ENCODE results near the gene LLGL1.
"Not testable (repeated sequence)": the region's sequence is repeated elsewhere in the genome, so short reads cannot be mapped to it uniquely, and the experiment has no call there.

The LLGL1 gene

GRCh38 chr17:18194804-18195203 is 30.6 kb upstream of the LLGL1 start:
- DNase-seq: no peak

GRCh38 chr17:18195246-18195645 is 30.2 kb upstream of the LLGL1 start:
- DNase-seq: no peak

- DNase-seq: no peak
These were observed 27.8 kb upstream of the LLGL1 start for GRCh38 chr17:18197535-18198194.

GRCh38 chr17:18198530-18198929 is 26.9 kb upstream of the LLGL1 start:
- no peak for DNase-seq

GRCh38 chr17:18201108-18201507 is 24.3 kb upstream of the LLGL1 start:
- no peak for DNase-seq

GRCh38 chr17:18203308-18203707 is 22.1 kb upstream of the LLGL1 start:
- DNase-seq: no peak

GRCh38 chr17:18205861-18206260 is 19.6 kb upstream of the LLGL1 start:
- no peak for DNase-seq

- no peak for DNase-seq
These were observed 18.5 kb upstream of the LLGL1 start for GRCh38 chr17:18206962-18207361.

- no peak for DNase-seq
These were observed 17.3 kb upstream of the LLGL1 start for GRCh38 chr17:18208092-18208491.

DNA sequence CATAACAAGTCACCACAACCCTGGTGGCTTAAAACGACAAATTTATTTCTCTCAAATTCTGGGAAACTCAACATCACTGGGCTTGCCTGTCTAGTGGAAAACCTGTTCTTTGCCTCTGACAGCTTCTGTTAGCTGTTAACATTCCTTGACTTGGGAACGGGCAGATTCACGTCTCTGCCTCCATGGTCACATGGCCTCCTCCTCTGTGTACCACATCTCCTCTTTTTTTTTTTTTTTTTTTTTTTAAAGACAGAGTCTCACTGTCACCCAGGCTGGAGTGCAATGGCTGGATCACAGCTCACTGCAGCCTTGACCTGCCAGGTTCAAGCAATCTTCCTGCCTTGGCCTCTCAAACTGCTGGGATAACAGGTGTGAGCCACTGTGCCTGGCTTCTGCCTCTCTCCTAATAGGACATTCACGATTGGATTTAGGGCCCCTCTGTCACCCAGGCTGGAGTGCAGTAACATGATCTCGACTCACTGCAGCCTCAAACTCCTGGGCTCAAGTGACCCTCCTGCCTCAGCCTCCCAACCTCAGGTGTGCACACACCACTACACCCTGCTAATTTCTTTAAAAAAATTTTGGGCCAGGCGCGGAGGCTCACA is 11.7 kb upstream of the LLGL1 start:
- no peak for DNase-seq

GRCh38 chr17:18216906-18217305 is 8.5 kb upstream of the LLGL1 start:
- DNase-seq: not testable (repeated sequence)

DNA sequence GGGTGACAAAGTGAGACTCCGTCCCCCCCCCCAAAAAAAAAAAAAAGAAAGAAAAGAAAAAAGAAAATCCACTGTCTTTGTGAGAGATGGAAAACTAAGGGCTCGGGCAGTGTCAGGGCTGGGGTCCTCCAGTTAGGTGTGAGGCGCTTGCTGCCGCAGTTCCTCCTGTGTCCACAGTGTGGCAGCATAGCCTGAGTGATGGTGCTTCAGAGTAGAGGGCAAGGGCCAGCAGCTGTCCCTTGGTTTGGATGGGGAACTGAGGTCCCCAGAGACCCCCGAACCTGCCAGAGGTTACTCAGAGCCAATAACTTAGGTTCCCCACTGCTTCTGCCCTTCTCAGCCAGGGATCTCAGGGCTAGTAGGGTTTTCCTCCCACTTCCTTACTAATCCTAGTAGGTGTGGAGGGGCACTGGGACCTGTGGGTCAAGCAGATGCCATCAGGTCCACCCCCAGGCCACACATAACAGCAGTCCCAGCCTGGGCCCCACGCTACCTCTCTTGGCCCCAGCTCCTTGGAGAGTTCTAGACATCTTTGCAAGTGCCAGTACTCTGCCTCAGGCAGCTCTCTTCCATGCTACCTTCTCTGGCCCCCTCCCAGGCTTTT is 7.9 kb upstream of the LLGL1 start:
- peak; percentile 78 for DNase-seq

DNA sequence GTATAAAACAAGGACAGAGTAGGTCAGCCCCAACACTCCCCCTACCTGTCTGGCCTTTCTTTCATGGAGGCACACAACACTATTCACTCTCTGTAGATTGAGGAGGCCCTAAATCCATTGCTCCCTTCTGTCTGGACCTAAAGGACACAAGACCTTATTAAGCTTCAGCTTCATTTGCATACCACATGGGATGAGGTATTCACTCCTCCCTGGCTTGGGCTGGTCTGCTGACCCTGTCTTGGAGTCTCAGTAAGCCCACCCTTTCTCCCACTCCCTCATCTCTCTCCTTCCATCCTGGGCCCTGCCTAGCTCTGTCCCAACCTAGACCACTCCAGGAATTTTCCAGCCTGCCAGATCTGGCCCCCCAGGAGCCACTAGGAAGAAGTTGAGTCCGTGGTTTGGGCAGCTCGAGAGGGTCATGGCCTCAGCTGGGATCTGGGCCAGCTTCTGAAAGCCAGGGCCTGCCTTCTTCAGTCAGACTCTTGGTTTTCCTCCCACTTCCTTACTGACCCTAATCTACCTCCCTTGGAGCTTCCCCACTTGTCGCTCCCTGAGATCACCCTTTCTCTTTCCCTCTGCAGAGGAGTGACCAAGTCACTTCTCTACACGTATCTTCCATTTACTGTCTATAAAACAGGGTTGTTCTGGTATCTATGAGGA is 6.5 kb upstream of the LLGL1 start:
- no peak for DNase-seq

- no peak for DNase-seq
These were observed 1.4 kb upstream of the LLGL1 start for GRCh38 chr17:18224053-18224386.

- no peak for DNase-seq
These were observed 881 bp upstream of the LLGL1 start for GRCh38 chr17:18224387-18225120.

DNA sequence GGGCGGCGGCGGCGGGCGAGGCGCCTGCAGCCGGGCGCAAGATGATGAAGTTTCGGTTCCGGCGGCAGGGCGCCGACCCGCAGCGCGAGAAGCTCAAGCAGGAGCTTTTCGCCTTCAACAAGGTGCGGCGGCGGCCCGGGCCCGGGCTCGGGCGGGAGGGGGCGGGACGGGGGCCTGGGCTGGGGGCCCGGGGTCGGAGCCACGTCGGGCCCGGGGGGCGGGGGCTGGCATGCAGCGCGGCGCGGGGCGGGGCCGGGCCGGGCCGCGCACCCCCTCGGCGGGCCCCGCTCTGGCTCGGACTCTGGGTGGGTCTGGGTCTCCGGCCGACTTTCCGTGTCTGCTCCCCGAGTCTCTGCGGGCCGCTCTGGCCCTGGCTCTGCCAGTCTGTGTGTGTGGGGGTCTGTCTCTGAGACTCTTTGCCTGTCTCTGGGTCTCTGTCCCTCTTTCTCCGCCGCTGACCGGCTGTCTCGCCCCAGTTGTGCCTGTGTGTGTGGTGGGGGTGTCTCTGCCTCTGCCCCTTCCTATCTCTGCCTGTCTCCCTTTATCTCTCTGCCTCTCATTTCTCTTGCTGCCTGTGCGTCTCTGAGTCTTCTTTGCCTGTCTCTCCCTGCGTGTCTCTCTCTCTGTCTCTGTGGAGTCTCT is 328 bp downstream of the LLGL1 start:
- no peak for DNase-seq

GRCh38 chr17:18226284-18226945 is 980 bp downstream of the LLGL1 start:
- no peak for DNase-seq

GRCh38 chr17:18227635-18228034 is 2.2 kb downstream of the LLGL1 start:
- DNase-seq: no peak

DNA sequence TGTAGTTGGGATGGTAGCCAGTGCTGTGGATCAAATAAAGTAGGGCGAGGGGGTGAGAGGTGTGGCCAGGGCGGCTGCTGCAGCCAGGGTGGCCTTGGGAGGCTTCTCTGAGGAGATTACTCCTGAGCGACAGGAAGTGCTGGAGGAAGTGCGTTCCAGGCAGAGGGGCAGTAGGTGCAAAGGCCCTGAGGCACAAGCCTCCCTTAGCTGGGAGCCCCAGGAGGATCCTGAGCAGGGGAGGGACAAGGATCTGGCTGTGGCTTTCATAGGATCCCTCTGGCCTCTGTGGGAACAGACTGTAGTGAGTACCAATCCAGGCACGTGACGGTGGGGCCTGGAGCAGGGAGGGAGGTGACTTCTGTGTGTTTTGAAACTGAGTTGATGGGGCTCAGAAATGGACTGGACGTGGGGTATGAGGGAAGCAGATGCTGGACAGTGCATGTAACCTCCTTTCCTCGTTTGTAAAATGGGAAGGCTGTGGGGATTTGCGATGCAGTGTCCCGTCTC is 2.8 kb downstream of the LLGL1 start:
- DNase-seq: no peak

DNA sequence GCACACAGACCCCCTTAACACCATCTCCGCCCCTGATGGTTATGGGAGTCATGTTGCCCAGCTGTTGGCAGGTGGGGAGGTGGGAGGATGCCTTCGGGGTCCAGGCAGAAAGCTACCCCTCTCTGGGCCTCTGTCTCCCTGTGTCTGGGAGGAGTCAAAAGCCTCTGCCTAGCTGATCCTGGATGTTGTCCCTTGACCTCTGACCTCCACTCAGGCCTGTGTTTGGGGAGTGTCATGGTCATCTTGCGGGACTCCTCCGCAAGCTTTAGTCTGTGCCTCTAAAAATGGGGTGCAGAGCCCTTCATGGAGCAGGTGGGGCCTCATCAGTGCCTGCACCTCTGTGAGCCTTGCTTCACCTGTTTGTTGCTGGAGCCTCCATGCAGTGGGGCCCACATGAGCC is 3.8 kb downstream of the LLGL1 start:
- no peak for DNase-seq

- no peak for DNase-seq
These were observed 4.3 kb downstream of the LLGL1 start for GRCh38 chr17:18229771-18230170.

All from activated naive CD4-positive, alpha-beta T cell treated with Interleukin-2 at 50 U/mL for 16 hours (primary cell).